Lung (tissue), 12 donors: ENCODE results near the gene AP2B1. TPM values are rescaled to one million over a fixed set of nuclear protein-coding genes. Genes with fewer than 3 reads are reported as not detected.
"Not testable (repeated sequence)": the region's sequence is repeated elsewhere in the genome, so short reads cannot be mapped to it uniquely, and the experiment has no call there.

ENCODE experiments used
- ATAC-seq: fragments of 200-7000 bp; cut with Tn5 transposase; one replicate; pipeline ENCODE4 v1.9.1; 2020; ENCODE audit warnings: moderate number of reproducible peaks; ENCODE audit not compliant: insufficient read depth, low FRiP score
- DNase-seq, 3 donors: peaks; one replicate each; pipeline ENCODE4 v3.0.0-alpha.2; 2013 to 2017
- H3K27ac ChIP-seq, 2 donors: one replicate each; pipeline ENCODE4 v1.5.1; 2013; ENCODE audit warnings: mild to moderate bottlenecking in 2 of 2, moderate library complexity in 2 of 2, control low read depth in 1 of 2, inconsistent platforms in 1 of 2, low read depth in 1 of 2, low read length in 1 of 2
- H3K27me3 ChIP-seq, 3 donors: one replicate each; pipeline ENCODE4 v1.5.1; 2013; ENCODE audit warnings: low read length in 2 of 3; ENCODE audit not compliant: control insufficient read depth in 3 of 3, insufficient read depth in 3 of 3
- H3K36me3 ChIP-seq, 4 donors: one replicate each; pipeline ENCODE4 v1.5.1; 2013; ENCODE audit warnings: low read length in 4 of 4, mild to moderate bottlenecking in 1 of 4, moderate library complexity in 1 of 4; ENCODE audit not compliant: control insufficient read depth in 4 of 4, insufficient read depth in 4 of 4
- H3K4me1 ChIP-seq, 5 donors: one replicate each; pipeline ENCODE4 v1.5.1; 2013; ENCODE audit warnings: low read length in 5 of 5, mild to moderate bottlenecking in 2 of 5, moderate library complexity in 1 of 5; ENCODE audit not compliant: control insufficient read depth in 5 of 5, insufficient read depth in 5 of 5
- H3K4me3 ChIP-seq: one replicate; pipeline ENCODE4 v1.5.1; 2013; ENCODE audit warnings: mild to moderate bottlenecking, control low read depth, moderate library complexity
- H3K9ac ChIP-seq, 2 donors: one replicate each; pipeline ENCODE4 v1.5.1; 2013; ENCODE audit warnings: low read length in 2 of 2, control low read depth in 1 of 2; ENCODE audit not compliant: insufficient read depth in 1 of 2
- H3K9me3 ChIP-seq, 4 donors: one replicate each; pipeline ENCODE4 v1.5.1; 2013; ENCODE audit warnings: low read length in 3 of 4, mild to moderate bottlenecking in 1 of 4, moderate library complexity in 1 of 4; ENCODE audit not compliant: control insufficient read depth in 4 of 4, insufficient read depth in 3 of 4
- WGBS, 2 donors: extraction: QIAGEN DNeasy Blood & Tissue Kit; methylation state at CpG; one replicate each; pipeline ENCODE4 v1.1.7; 2013; 5-methylcytosine and 5-hydroxymethylcytosine counted together
- polyA plus RNA-seq, 2 donors: library from polyadenylated mRNA; stranded (reverse); fragments of 200-250 nt; gene quantifications; one replicate each; pipeline ENCODE4 v1.2.1, GENCODE V29; 2013
- total RNA-seq, 2 donors: library from RNA; depleted of rRNA in 1 of 2; stranded (reverse); fragments of >200 nt in 1 of 2; gene quantifications; one replicate each; pipeline ENCODE4 v1.2.1, GENCODE V29; 2014 to 2021
- TF ChIP-seq, protein P1 (sequence below): IDR thresholded peaks from 2 replicates; pipeline ENCODE4 v1.5.1; 2012; ENCODE audit warnings: mild to moderate bottlenecking; ENCODE audit errors: control extremely low read depth, extremely low read depth
- donor health status: control.
- donor health status: control.
- donor health status: Bipolar disorder and iron deficiency.
- donor health status: healthy.
- donor health status: DM: yes; HTN: yes; CAD: no.

The AP2B1 gene
- total and polyA plus RNA-seq, 4 donors, result 52.9 to 156 (median 82.4) TPM

DNA sequence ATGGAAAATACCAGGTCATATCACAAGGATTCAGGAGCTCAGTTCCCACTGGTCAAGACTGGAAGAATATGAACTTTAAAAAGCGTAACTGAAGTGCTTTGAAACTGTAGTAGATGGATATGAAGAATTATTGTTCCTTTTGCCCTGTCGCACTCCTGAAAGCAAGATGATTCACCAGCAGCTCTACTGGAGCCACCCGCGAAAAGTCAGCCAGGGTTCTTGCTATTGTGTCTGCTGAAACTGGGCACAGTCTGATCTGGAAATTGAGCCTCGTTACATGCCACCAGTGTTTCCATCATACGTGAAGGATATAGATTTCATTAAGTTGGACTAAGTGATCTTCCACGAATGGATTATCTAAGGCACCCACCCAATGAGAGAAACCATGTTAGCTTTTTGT, 16.6 kb downstream of the AP2B1 start:
- H3K27me3 ChIP-seq, result no peaks in the 10 kb centered on the region
- H3K36me3 ChIP-seq, result peaks cover 9 to 48% (median 17%) of the 10 kb centered on the region in 4 donors
- 91 to 95% methylated on average over 7 of the region's 7 CpGs for WGBS, 2 donors
- no peak for DNase-seq
- H3K9me3 ChIP-seq, result no peaks in the 10 kb centered on the region
- peaks cover 0 to 3% (median 0%) of the 10 kb centered on the region in 5 donors for H3K4me1 ChIP-seq
- H3K9ac ChIP-seq, result no peak overlapping the region
- ATAC-seq, result no peak
- H3K27ac ChIP-seq, result no peak overlapping the region
- no peak overlapping the region for H3K4me3 ChIP-seq
- TF ChIP-seq, protein P1, sequence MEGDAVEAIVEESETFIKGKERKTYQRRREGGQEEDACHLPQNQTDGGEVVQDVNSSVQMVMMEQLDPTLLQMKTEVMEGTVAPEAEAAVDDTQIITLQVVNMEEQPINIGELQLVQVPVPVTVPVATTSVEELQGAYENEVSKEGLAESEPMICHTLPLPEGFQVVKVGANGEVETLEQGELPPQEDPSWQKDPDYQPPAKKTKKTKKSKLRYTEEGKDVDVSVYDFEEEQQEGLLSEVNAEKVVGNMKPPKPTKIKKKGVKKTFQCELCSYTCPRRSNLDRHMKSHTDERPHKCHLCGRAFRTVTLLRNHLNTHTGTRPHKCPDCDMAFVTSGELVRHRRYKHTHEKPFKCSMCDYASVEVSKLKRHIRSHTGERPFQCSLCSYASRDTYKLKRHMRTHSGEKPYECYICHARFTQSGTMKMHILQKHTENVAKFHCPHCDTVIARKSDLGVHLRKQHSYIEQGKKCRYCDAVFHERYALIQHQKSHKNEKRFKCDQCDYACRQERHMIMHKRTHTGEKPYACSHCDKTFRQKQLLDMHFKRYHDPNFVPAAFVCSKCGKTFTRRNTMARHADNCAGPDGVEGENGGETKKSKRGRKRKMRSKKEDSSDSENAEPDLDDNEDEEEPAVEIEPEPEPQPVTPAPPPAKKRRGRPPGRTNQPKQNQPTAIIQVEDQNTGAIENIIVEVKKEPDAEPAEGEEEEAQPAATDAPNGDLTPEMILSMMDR, result no peak

DNA sequence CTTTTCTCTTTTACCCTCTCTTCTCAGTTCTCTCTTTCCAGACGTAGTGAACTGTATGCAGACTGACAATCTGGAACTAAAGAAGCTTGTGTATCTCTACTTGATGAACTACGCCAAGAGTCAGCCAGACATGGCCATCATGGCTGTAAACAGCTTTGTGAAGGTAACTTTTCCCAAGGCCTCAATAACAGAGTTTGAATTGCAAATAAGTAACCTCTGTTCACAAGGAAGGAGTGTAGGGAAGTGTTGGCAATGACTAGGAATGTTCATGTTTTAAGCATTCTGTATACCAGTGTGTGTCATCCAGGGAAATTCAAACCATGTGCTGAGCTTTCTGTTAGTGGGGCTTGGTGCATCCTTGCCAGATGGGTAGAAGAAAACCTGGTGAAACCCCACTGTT, 18.6 kb downstream of the AP2B1 start:
- Histone ChIP-seq H3K4me1 (peaks cover 0 to 3% (median 0%) of the 10 kb centered on the region in 5 donors), H3K4me3 (no peak overlapping the region), H3K9ac (no peak overlapping the region), H3K9me3 (no peaks in the 10 kb centered on the region), H3K27ac (no peak overlapping the region), H3K27me3 (no peaks in the 10 kb centered on the region), H3K36me3 (peaks cover 9 to 46% (median 21%) of the 10 kb centered on the region in 4 donors)
- TF ChIP-seq, protein P1, result no peak
- ATAC-seq (no peak), DNase-seq (no peak)
- WGBS, 2 donors, result 95 to 97% methylated on average over 2 of the region's 2 CpGs

DNA sequence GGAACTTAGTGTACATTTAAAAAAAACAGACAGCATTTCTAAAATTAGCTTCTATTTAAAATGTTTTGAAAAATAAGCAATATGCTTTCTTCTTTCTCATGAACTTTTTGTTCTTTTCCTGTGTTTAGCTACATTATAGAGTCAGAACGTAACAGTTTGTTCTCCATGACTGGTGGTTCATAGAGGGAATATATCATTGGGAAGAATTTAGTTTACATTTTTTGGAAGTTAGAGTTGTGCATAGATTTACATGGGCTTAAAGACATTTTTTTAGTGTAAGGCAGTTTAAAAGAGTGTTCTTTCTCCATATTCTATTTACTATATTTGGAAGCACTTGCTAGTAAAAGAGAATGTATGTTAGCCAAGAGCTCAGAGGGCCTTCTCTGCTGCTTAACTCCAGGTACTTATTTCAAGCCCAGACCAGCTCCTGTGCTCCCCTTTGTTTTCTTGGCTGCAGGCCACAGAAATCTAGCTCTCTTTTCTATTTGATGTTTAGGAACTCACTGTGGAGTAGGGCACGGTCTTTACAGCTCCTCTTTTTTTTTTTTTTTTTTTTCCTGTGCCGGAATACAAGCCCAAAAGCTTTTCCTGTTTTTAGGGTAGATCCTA, 20.2 kb downstream of the AP2B1 start:
- ATAC-seq (no peak), DNase-seq (peak in 2 of 3 donors; percentile 24 to 51)
- H3K9ac ChIP-seq, result no peak overlapping the region
- no peak overlapping the region for H3K4me3 ChIP-seq
- peaks cover 9 to 48% (median 22%) of the 10 kb centered on the region in 4 donors for H3K36me3 ChIP-seq
- no peaks in the 10 kb centered on the region for H3K9me3 ChIP-seq
- no peak overlapping the region for H3K27ac ChIP-seq
- TF ChIP-seq, protein P1, result no peak
- H3K4me1 ChIP-seq, result peaks cover 0 to 3% (median 0%) of the 10 kb centered on the region in 5 donors
- WGBS, 2 donors, result 65 to 74% methylated on average over 3 of the region's 3 CpGs
- H3K27me3 ChIP-seq, result no peaks in the 10 kb centered on the region

DNA sequence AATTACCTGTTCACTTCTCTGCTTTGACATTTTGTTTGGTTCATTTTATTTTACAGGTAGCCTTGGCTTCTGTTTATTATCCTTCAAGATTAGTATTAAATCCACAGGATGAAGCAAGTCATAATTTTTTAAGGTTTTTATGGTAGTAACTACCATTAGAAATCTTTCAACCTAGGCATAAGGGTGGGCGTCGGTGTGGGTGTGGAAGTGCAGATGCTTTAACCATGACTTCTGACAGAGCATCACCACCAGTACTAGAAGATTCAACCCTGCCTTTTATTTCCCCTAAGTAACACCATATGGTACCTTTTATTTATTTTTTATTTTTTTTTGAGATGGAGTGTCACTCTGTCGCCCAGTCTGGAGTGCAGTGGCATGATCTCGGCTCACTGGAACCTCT, 22.7 kb downstream of the AP2B1 start:
- WGBS, 2 donors, result 94 to 98% methylated on average over 4 of the region's 4 CpGs
- no peaks in the 10 kb centered on the region for H3K27me3 ChIP-seq
- H3K36me3 ChIP-seq, result peaks cover 9 to 42% (median 20%) of the 10 kb centered on the region in 4 donors
- no peak overlapping the region for H3K27ac ChIP-seq
- no peaks in the 10 kb centered on the region for H3K9me3 ChIP-seq
- ATAC-seq, result no peak
- no peak overlapping the region for H3K4me3 ChIP-seq
- no peak overlapping the region for H3K9ac ChIP-seq
- no peak for DNase-seq
- peaks cover 0 to 3% (median 0%) of the 10 kb centered on the region in 5 donors for H3K4me1 ChIP-seq
- TF ChIP-seq, protein P1, result no peak

DNA sequence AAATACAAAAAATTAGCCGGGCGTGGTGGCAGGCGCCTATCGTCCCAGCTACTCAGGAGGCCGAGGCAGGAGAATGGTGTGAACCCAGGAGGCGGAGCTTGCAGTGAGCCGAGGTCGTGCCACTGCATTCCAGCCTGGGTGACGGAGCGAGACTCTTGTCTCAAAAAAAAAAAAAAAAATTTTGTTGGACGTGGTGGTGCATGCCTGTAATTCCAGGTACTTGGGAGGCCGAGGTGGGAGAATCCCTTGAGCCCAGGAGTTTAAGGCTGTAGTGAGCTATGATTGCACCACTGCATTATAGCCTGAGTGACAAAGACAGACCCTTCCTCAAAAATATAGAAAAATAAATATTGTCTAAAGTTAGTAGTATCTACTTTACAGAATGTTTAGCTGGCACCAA, 23.6 kb downstream of the AP2B1 start:
- H3K4me1 ChIP-seq, H3K9ac ChIP-seq, H3K27me3 ChIP-seq, DNase-seq, H3K27ac ChIP-seq, H3K4me3 ChIP-seq, ATAC-seq, H3K9me3 ChIP-seq: not testable (repeated sequence)
- WGBS, 2 donors, result 83 to 95% methylated on average over 12 of the region's 12 CpGs
- H3K36me3 ChIP-seq, result peaks cover 6 to 40% (median 20%) of the 10 kb centered on the region in 4 donors
